ENCODE measurements around the gene RCAN3. TPM values are rescaled to one million over a fixed set of nuclear protein-coding genes. Genes with fewer than 3 reads are reported as not detected.

The RCAN3 gene
- total and polyA plus RNA-seq, 2 of the 4 experiments (the other 2 are of a cell fraction) = 4.0 to 5.9 TPM

DNA sequence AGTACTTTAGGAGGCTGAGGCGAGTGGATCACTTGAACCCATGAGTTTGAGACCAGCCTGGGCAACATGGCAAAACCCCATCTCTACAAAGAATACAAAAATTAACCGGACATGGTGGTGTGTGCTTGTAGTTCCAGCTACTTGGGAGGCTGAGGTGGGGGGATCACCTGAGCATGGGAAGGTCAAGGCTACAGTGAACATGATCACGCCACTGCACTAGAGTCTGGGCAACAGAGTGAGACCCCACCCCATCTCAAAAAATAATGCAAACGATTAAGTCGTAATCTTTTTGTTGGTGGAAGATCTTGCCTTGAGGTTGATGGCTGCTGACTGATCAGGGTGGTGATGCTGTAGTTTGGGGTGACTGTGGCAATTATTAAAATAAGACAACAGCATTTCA, 6.3 kb downstream of the RCAN3 start:
- Histone ChIP-seq H4K20me1 (ENCODE audit: insufficient read depth, low read length) (no peaks in the 10 kb centered on the region), H2AFZ (replicated peaks; ENCODE audit: low read length, poor library complexity) (no peak overlapping the region), H3K4me1 (ENCODE audit: control insufficient read depth, insufficient read depth, low read length) (no peaks in the 10 kb centered on the region), H3K18ac (ENCODE audit: low read depth, low read length) (no peak overlapping the region), H2AK5ac (ENCODE audit: low read depth, low read length) (no peak overlapping the region), H3K23ac (ENCODE audit: low read depth, low read length) (no peak overlapping the region), H3K4me2 (ENCODE audit: low read depth, low read length) (no peak overlapping the region), H3K4me3 (ENCODE audit: insufficient read depth, low read depth, low read length) (no peak overlapping the region), H4K91ac (ENCODE audit: insufficient read depth, low read depth, low read length) (no peak overlapping the region), H3K36me3 (ENCODE audit: control insufficient read depth, insufficient read depth, low read length) (no peaks in the 10 kb centered on the region; the same call in 1 of the 2 replicates), H3K27me3 (ENCODE audit: control insufficient read depth, insufficient read depth, low read length) (no peaks in the 10 kb centered on the region), H2BK120ac (ENCODE audit: low read depth, low read length) (no peak overlapping the region), H3K14ac (replicated peaks; ENCODE audit: low read depth, low read length) (no peak overlapping the region), H3K9me1 (ENCODE audit: insufficient read depth, low read length) (peaks cover 11% of the 10 kb centered on the region; the same call in 1 of the 2 replicates), H3K27ac (ENCODE audit: insufficient read depth, low read length) (no peak overlapping the region), H2BK5ac (ENCODE audit: low read depth, low read length, poor library complexity, severe bottlenecking) (no peak overlapping the region), H4K5ac (ENCODE audit: low read depth, low read length) (no peak overlapping the region), H2AK9ac (replicated peaks; ENCODE audit: low read depth, low read length, poor library complexity) (no peak overlapping the region), H3K79me1 (ENCODE audit: low read depth in 1 of 2, low read length in 2 of 2) (peaks cover 8 to 18% of the 10 kb centered on the region in 2 experiments), H4K8ac (ENCODE audit: low read depth in 2 of 2, low read length in 2 of 2) (no peak overlapping the region), H3K9ac (ENCODE audit: low read depth, low read length) (no peak overlapping the region), H2BK15ac (ENCODE audit: low read depth, low read length) (no peak overlapping the region), H2BK20ac (ENCODE audit: low read depth, low read length) (no peak overlapping the region), H3K4ac (ENCODE audit: low read depth, low read length) (no peak overlapping the region), H3K56ac (ENCODE audit: extremely low read depth, insufficient read depth, low read length) (no peak overlapping the region), H3K9me3 (ENCODE audit: control insufficient read depth, insufficient read depth, low read length) (no peaks in the 10 kb centered on the region)
- CTCF ChIA-PET = no interaction called here
- intact Hi-C loops (cut with micrococcal nuclease) = loop anchor here (10.0 kb wide), 1 partner anchor 106 kb away; no protein-coding TSS in a partner anchor
- POLR2A ChIA-PET (ENCODE audit: unreplicated experiment) = no interaction called here
- BruUV-seq (replicated peaks) = no TSS peak
- dilution Hi-C loops (cut with HindIII; ENCODE audit: low sequenced_read_pairs, unreplicated experiment) = no loop called here
- DNase-seq (no peak), ATAC-seq (ENCODE audit: low read depth) (no peak)
- no CpG with 5 or more reads among the region's 5 CpGs for WGBS, 2 experiments (ENCODE audit: extremely low coverage in 2 of 2, insufficient read length in 1 of 2)
- TF ChIP-seq NFE2L2 (IDR thresholded peaks at IDR 0.05; ENCODE audit: low read depth, low read length) (no peak), BHLHE40 (IDR thresholded peaks at IDR 0.05; ENCODE audit: low read depth, low read length) (no peak), RCOR1 (IDR thresholded peaks at IDR 0.05; ENCODE audit: insufficient replicate concordance, low read length) (no peak), MAZ (IDR thresholded peaks at IDR 0.05; ENCODE audit: borderline replicate concordance, low read depth, low read length) (no peak), MAFK (IDR thresholded peaks at IDR 0.05; ENCODE audit: low read depth, low read length) (no peak), POLR2A (IDR thresholded peaks at IDR 0.05; ENCODE audit: low read depth, low read length) (no peak), FOS (IDR thresholded peaks at IDR 0.05; ENCODE audit: low read depth, low read length) (no peak), RFX5 (IDR thresholded peaks at IDR 0.05; ENCODE audit: low read depth, low read length) (no peak), SMC3 (IDR thresholded peaks at IDR 0.05; ENCODE audit: low read depth, low read length) (no peak), CHD1 (IDR thresholded peaks at IDR 0.05; ENCODE audit: low read depth, low read length) (no peak), RAD21 (IDR thresholded peaks at IDR 0.05; ENCODE audit: low read length) (no peak), CEBPB (IDR thresholded peaks at IDR 0.05; ENCODE audit: low read depth, low read length) (no peak), MXI1 (IDR thresholded peaks at IDR 0.05; ENCODE audit: borderline replicate concordance, low read depth, low read length) (no peak)
- TF ChIP-seq, protein P1, sequence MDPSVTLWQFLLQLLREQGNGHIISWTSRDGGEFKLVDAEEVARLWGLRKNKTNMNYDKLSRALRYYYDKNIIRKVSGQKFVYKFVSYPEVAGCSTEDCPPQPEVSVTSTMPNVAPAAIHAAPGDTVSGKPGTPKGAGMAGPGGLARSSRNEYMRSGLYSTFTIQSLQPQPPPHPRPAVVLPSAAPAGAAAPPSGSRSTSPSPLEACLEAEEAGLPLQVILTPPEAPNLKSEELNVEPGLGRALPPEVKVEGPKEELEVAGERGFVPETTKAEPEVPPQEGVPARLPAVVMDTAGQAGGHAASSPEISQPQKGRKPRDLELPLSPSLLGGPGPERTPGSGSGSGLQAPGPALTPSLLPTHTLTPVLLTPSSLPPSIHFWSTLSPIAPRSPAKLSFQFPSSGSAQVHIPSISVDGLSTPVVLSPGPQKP (IDR thresholded peaks at IDR 0.05; ENCODE audit: borderline replicate concordance, low read depth, low read length) = no peak
- TF ChIP-seq, protein P2, sequence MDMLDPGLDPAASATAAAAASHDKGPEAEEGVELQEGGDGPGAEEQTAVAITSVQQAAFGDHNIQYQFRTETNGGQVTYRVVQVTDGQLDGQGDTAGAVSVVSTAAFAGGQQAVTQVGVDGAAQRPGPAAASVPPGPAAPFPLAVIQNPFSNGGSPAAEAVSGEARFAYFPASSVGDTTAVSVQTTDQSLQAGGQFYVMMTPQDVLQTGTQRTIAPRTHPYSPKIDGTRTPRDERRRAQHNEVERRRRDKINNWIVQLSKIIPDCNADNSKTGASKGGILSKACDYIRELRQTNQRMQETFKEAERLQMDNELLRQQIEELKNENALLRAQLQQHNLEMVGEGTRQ (IDR thresholded peaks at IDR 0.05; ENCODE audit: low read depth, low read length) = no peak
- TF ChIP-seq, protein P3, sequence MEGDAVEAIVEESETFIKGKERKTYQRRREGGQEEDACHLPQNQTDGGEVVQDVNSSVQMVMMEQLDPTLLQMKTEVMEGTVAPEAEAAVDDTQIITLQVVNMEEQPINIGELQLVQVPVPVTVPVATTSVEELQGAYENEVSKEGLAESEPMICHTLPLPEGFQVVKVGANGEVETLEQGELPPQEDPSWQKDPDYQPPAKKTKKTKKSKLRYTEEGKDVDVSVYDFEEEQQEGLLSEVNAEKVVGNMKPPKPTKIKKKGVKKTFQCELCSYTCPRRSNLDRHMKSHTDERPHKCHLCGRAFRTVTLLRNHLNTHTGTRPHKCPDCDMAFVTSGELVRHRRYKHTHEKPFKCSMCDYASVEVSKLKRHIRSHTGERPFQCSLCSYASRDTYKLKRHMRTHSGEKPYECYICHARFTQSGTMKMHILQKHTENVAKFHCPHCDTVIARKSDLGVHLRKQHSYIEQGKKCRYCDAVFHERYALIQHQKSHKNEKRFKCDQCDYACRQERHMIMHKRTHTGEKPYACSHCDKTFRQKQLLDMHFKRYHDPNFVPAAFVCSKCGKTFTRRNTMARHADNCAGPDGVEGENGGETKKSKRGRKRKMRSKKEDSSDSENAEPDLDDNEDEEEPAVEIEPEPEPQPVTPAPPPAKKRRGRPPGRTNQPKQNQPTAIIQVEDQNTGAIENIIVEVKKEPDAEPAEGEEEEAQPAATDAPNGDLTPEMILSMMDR (conservative IDR thresholded peaks at IDR 0.05; ENCODE audit: low read depth, low read length) = no peak
- in situ Hi-C loops (cut with MboI; ENCODE audit: low sequenced_read_pairs) = no loop called here

All from IMR-90 (cell line).